ENCODE measurements around the gene YDJC.
A peak's percentile ranks its signal among the peaks of the same experiment; 100 is the strongest.
"Not testable (repeated sequence)": the region's sequence is repeated elsewhere in the genome, so short reads cannot be mapped to it uniquely, and the experiment has no call there.

The YDJC gene

GRCh38 chr22:21582801-21583740 is 46.8 kb downstream of the YDJC start:
- peaks cover 7 to 10% of the 10 kb centered on the region in 2 experiments for H3K4me1 ChIP-seq (ENCODE audit: control insufficient read depth in 1 of 2, insufficient read depth in 2 of 2, low read length in 2 of 2)
- WGBS (ENCODE audit: extremely low coverage, insufficient coverage, insufficient read length) = no CpG with 5 or more reads among the region's 10 CpGs

GRCh38 chr22:21581009-21581713 is 48.7 kb downstream of the YDJC start:
- H3K9me3 ChIP-seq (ENCODE audit: insufficient read depth, low read depth, low read length); H3K4me2 ChIP-seq (ENCODE audit: low read length); H2AK5ac ChIP-seq (ENCODE audit: low read length); H3K23ac ChIP-seq (ENCODE audit: low read length); H3K27me3 ChIP-seq (ENCODE audit: insufficient read depth, low read length); H2BK12ac ChIP-seq (ENCODE audit: low read length); H3K79me1 ChIP-seq (ENCODE audit: low read length); H4K8ac ChIP-seq (ENCODE audit: low read depth, low read length); H3K9ac ChIP-seq (ENCODE audit: low read length); H3K36me3 ChIP-seq (ENCODE audit: control insufficient read depth in 1 of 2, insufficient read depth in 2 of 2, low read length in 2 of 2); H2BK5ac ChIP-seq (ENCODE audit: low read depth, low read length, poor library complexity); H4K12ac ChIP-seq (ENCODE audit: low read depth, low read length); DNase-seq; H2AFZ ChIP-seq (ENCODE audit: insufficient read depth, low read length, poor library complexity); H3K27ac ChIP-seq (ENCODE audit: low read depth, low read length); H4K91ac ChIP-seq (ENCODE audit: low read depth, low read length); H3K18ac ChIP-seq (ENCODE audit: low read length); H2BK120ac ChIP-seq (ENCODE audit: insufficient read depth, low read length, poor library complexity); H3K14ac ChIP-seq (ENCODE audit: low read length); H3K4me1 ChIP-seq (ENCODE audit: control insufficient read depth in 1 of 2, insufficient read depth in 2 of 2, low read length in 2 of 2); H3K4me3 ChIP-seq (ENCODE audit: low read depth, low read length): not testable (repeated sequence)
- Histone ChIP-seq H3K4ac (ENCODE audit: low read depth, low read length) (peak overlapping the region; percentile 90), H3K79me2 (ENCODE audit: control insufficient read depth, insufficient read depth, low read length, poor library complexity) (peaks cover 50% of the 10 kb centered on the region)
- WGBS (ENCODE audit: extremely low coverage, insufficient coverage, insufficient read length) = no CpG with 5 or more reads among the region's 10 CpGs

More at GRCh38 chr22:21582801-21583740, 46.8 kb downstream of the YDJC start:
- H3K18ac ChIP-seq (ENCODE audit: low read length) = no peak overlapping the region
- peak overlapping the region; percentile 95 for H3K4ac ChIP-seq (ENCODE audit: low read depth, low read length)
- peaks cover 43% of the 10 kb centered on the region for H3K79me2 ChIP-seq (ENCODE audit: control insufficient read depth, insufficient read depth, low read length, poor library complexity)
- no peaks in the 10 kb centered on the region for H3K9me3 ChIP-seq (ENCODE audit: insufficient read depth, low read depth, low read length)
- H3K27me3 ChIP-seq (ENCODE audit: insufficient read depth, low read length) = no peaks in the 10 kb centered on the region
- no peak overlapping the region for H2BK5ac ChIP-seq (ENCODE audit: low read depth, low read length, poor library complexity)
- no peak overlapping the region for H2AK5ac ChIP-seq (ENCODE audit: low read length)
- no peak overlapping the region for H3K27ac ChIP-seq (ENCODE audit: low read depth, low read length)
- no peak overlapping the region for H4K8ac ChIP-seq (ENCODE audit: low read depth, low read length)
- peaks cover 0 to 10% of the 10 kb centered on the region in 2 experiments for H3K36me3 ChIP-seq (ENCODE audit: control insufficient read depth in 1 of 2, insufficient read depth in 2 of 2, low read length in 2 of 2)
- no peak overlapping the region for H2BK12ac ChIP-seq (ENCODE audit: low read length)
- DNase-seq = peak in 1 of 2 donors; percentile 41
- H3K4me2 ChIP-seq (ENCODE audit: low read length) = no peak overlapping the region
- no peak overlapping the region for H4K91ac ChIP-seq (ENCODE audit: low read depth, low read length)
- no peak overlapping the region for H3K14ac ChIP-seq (ENCODE audit: low read length)
- H3K9ac ChIP-seq (ENCODE audit: low read length) = no peak overlapping the region
- no peak overlapping the region for H2BK120ac ChIP-seq (ENCODE audit: insufficient read depth, low read length, poor library complexity)
- H3K23ac ChIP-seq (ENCODE audit: low read length) = no peak overlapping the region
- no peak overlapping the region for H4K12ac ChIP-seq (ENCODE audit: low read depth, low read length)
- no peak overlapping the region for H2AFZ ChIP-seq (ENCODE audit: insufficient read depth, low read length, poor library complexity)
- no peak overlapping the region for H3K4me3 ChIP-seq (ENCODE audit: low read depth, low read length)
- no peaks in the 10 kb centered on the region for H3K79me1 ChIP-seq (ENCODE audit: low read length)

DNA sequence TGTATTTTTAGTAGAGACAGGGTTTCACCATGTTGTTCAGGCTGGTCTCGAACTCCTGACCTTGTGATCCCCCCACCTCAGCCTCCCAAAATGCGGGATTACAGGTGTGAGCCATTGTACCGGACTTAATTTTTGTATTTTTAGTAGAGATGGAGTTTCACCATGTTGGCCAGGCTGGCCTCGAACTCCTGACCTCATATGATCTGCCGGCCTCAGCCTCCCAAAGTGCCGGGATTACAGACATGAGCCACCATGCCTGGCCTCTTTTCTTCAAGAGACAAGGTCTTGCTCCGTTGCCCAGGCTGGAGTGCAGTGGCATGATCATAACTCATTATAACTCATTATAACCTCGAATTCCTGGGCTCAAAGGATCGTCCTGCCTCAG is 49.2 kb downstream of the YDJC start:
- H4K91ac ChIP-seq (ENCODE audit: low read depth, low read length); H2BK12ac ChIP-seq (ENCODE audit: low read length); H3K23ac ChIP-seq (ENCODE audit: low read length); H3K79me1 ChIP-seq (ENCODE audit: low read length); H3K27me3 ChIP-seq (ENCODE audit: insufficient read depth, low read length); H4K8ac ChIP-seq (ENCODE audit: low read depth, low read length); H2BK120ac ChIP-seq (ENCODE audit: insufficient read depth, low read length, poor library complexity); H3K9ac ChIP-seq (ENCODE audit: low read length); H3K36me3 ChIP-seq (ENCODE audit: control insufficient read depth in 1 of 2, insufficient read depth in 2 of 2, low read length in 2 of 2); H3K27ac ChIP-seq (ENCODE audit: low read depth, low read length); H3K4me1 ChIP-seq (ENCODE audit: control insufficient read depth in 1 of 2, insufficient read depth in 2 of 2, low read length in 2 of 2); H2BK5ac ChIP-seq (ENCODE audit: low read depth, low read length, poor library complexity); H3K9me3 ChIP-seq (ENCODE audit: insufficient read depth, low read depth, low read length); H3K4me2 ChIP-seq (ENCODE audit: low read length); H2AFZ ChIP-seq (ENCODE audit: insufficient read depth, low read length, poor library complexity); DNase-seq; H3K18ac ChIP-seq (ENCODE audit: low read length); H3K14ac ChIP-seq (ENCODE audit: low read length); H2AK5ac ChIP-seq (ENCODE audit: low read length); H4K12ac ChIP-seq (ENCODE audit: low read depth, low read length); H3K4me3 ChIP-seq (ENCODE audit: low read depth, low read length): not testable (repeated sequence)
- Histone ChIP-seq H3K79me2 (ENCODE audit: control insufficient read depth, insufficient read depth, low read length, poor library complexity) (peaks cover 53% of the 10 kb centered on the region), H3K4ac (ENCODE audit: low read depth, low read length) (peak overlapping the region; percentile 90)
- WGBS (ENCODE audit: extremely low coverage, insufficient coverage, insufficient read length) = no CpG with 5 or more reads among the region's 9 CpGs

DNA sequence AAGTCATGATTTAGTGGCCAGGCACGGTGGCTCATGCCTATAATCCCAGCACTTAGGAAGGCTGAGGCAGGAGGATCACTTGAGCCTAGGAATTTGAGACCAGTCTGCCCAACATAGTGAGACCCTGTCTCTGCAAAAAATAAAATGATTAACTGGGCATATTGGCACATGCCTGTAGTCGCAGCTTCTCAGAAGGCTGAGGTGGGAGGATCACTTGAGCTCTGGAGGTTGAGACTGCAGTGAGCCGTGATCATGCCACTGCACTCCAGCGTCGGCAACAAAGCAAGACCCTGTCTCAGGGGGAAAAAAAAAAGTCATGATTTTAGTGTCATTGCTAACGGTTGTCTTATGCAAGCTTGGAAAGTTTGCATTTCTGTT is 50.4 kb downstream of the YDJC start:
- H3K23ac ChIP-seq (ENCODE audit: low read length) = no peak overlapping the region
- no peak overlapping the region for H2BK12ac ChIP-seq (ENCODE audit: low read length)
- H3K27ac ChIP-seq (ENCODE audit: low read depth, low read length) = no peak overlapping the region
- peaks cover 2 to 8% of the 10 kb centered on the region in 2 experiments for H3K36me3 ChIP-seq (ENCODE audit: control insufficient read depth in 1 of 2, insufficient read depth in 2 of 2, low read length in 2 of 2)
- H3K18ac ChIP-seq (ENCODE audit: low read length) = no peak overlapping the region
- no peaks in the 10 kb centered on the region for H3K79me1 ChIP-seq (ENCODE audit: low read length)
- no CpG with 5 or more reads among the region's 6 CpGs for WGBS (ENCODE audit: extremely low coverage, insufficient coverage, insufficient read length)
- no peaks in the 10 kb centered on the region for H3K9me3 ChIP-seq (ENCODE audit: insufficient read depth, low read depth, low read length)
- no peak for DNase-seq
- H3K27me3 ChIP-seq (ENCODE audit: insufficient read depth, low read length) = no peaks in the 10 kb centered on the region
- H3K9ac ChIP-seq (ENCODE audit: low read length) = no peak overlapping the region
- no peak overlapping the region for H4K91ac ChIP-seq (ENCODE audit: low read depth, low read length)
- H3K4me3 ChIP-seq (ENCODE audit: low read depth, low read length) = no peak overlapping the region
- H3K14ac ChIP-seq (ENCODE audit: low read length) = no peak overlapping the region
- H4K8ac ChIP-seq (ENCODE audit: low read depth, low read length) = no peak overlapping the region
- H2BK120ac ChIP-seq (ENCODE audit: insufficient read depth, low read length, poor library complexity) = no peak overlapping the region
- no peak overlapping the region for H2AK5ac ChIP-seq (ENCODE audit: low read length)
- peaks cover 8% of the 10 kb centered on the region in 2 experiments for H3K4me1 ChIP-seq (ENCODE audit: control insufficient read depth in 1 of 2, insufficient read depth in 2 of 2, low read length in 2 of 2)
- H3K4me2 ChIP-seq (ENCODE audit: low read length) = no peak overlapping the region
- H3K4ac ChIP-seq (ENCODE audit: low read depth, low read length) = peak overlapping the region; percentile 89
- no peak overlapping the region for H2BK5ac ChIP-seq (ENCODE audit: low read depth, low read length, poor library complexity)
- no peak overlapping the region for H2AFZ ChIP-seq (ENCODE audit: insufficient read depth, low read length, poor library complexity)
- no peak overlapping the region for H4K12ac ChIP-seq (ENCODE audit: low read depth, low read length)
- peaks cover 48% of the 10 kb centered on the region for H3K79me2 ChIP-seq (ENCODE audit: control insufficient read depth, insufficient read depth, low read length, poor library complexity)
